ENCODE data around the gene XRCC3. TPM values are rescaled to one million over a fixed set of nuclear protein-coding genes. Genes with fewer than 3 reads are reported as not detected.

The XRCC3 gene
- polyA plus RNA-seq (2013, experiment 1 of 4) = 35.0 TPM
- 38.8 TPM for polyA plus RNA-seq (2013, experiment 2 of 4)
- 26.6 TPM for polyA plus RNA-seq (2013, experiment 3 of 4)
- 31.2 TPM for polyA plus RNA-seq (2013, experiment 4 of 4)

DNA sequence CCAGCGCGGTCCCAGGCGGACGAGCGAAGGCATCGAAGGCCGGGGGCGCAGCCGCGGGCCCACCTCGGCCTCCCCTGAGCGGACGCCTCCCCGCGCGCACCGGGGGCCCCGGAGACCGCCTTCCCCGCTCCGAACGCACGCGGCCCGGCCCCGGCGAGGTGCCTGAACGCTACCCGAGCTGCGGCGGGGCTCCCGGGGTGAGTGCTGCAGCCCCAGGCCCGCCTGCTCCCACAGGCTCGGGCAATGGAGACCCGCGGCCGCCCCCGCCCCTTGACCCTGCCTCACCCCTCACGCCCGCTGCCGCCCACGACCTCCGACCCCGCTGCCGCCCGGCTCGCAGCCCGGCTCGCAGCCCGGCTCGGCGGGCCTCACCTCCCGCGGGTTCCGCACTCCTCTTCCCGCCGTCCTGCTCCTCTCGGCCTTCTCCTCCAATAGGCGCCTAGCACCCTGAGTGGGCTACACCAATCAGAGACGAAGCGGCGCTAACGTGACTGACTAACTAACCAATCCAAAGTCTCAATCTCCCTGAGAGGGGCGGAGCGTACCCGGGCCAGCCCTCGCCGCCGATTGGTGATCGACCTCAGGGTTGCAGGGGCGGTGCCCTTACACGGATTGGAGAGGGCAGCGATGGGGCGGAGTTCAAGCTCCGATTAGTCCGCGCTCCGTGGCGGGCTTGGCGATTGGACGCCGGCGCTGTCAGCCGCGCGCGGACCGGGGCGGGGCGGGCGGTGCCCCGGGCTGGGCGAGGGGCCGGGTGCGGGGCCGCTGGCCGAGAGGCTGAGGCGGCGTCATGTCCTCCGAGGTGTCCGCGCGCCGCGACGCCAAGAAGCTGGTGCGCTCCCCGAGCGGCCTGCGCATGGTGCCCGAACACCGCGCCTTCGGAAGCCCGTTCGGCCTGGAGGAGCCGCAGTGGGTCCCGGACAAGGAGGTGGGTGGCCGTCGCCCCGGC, at the start of gene XRCC3, which contains the start of gene ZFYVE21:
XRCC3 (minus strand) TSS at position 400 of the 949 bp plus-strand sequence. CDS start 4,364 bp downstream, outside the sequence.
ZFYVE21 (plus strand) TSS at position 759 of the 949 bp plus-strand sequence; CDS start at position 791, 32 bp downstream.
- peak within 1 kb of the TSS; percentile 75 for H3K4me3 ChIP-seq (ENCODE audit: insufficient read depth, low read depth, low read length)
- no peaks in the 10 kb centered on the region for H3K27me3 ChIP-seq (ENCODE audit: control insufficient read depth, insufficient read depth, low read length, poor library complexity, severe bottlenecking)
- no peak within 1 kb of the TSS for H3K27ac ChIP-seq (ENCODE audit: insufficient read depth, low read depth, low read length, poor library complexity, severe bottlenecking)
- H3K4me1 ChIP-seq (ENCODE audit: control insufficient read depth, insufficient read depth, low read length) = peaks cover 23% of the 10 kb centered on the region
- 0 to 1% methylated on average over 121 of the region's 121 CpGs for WGBS, 2 experiments
- H3K36me3 ChIP-seq (ENCODE audit: control insufficient read depth, insufficient read depth, low read length) = no peaks in the 10 kb centered on the region
- no peaks in the 10 kb centered on the region for H3K9me3 ChIP-seq (ENCODE audit: control insufficient read depth, low read length)

DNA sequence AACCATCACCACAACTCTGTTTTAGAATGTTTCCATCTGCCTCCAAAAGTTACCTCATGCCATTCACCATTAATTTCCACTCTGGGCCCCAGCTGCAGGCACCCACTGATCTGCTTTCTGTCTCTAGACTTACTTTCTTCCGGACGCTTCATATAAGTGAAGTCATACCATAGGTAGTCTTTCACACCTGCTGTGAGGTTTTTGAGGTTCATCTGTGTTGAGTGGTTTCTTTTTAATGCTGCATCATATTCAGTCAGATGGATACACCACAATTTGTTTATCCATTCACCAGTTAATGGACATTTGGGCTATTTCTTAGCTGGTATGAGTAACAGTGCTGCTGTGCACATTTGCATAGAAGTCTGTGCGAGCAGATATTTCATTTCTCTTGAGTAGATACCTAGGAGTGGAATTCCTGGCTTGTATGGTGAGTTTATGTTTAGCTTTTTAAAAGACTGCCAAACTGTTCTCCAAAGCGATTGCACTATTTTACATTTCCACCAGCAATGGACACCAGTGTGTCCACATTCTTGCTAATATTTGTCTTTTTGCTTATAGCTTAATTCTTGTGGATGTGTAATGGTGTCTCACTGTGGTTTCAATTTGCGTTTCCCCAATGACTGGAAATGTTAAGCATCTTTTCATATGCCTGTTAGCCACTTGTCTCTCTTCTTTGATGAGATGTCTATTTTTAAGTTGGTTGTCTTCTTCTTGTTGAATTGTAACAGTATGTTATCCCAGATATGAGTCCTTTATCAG, 48.7 kb upstream of the XRCC3 start:
- WGBS, 2 experiments = 99% methylated on average over 5 of the region's 5 CpGs
- Histone ChIP-seq H3K4me1 (ENCODE audit: control insufficient read depth, insufficient read depth, low read length) (no peaks in the 10 kb centered on the region), H3K36me3 (ENCODE audit: control insufficient read depth, insufficient read depth, low read length) (no peaks in the 10 kb centered on the region), H3K27ac (ENCODE audit: insufficient read depth, low read depth, low read length, poor library complexity, severe bottlenecking) (no peak overlapping the region), H3K27me3 (ENCODE audit: control insufficient read depth, insufficient read depth, low read length, poor library complexity, severe bottlenecking) (no peaks in the 10 kb centered on the region), H3K9me3 (ENCODE audit: control insufficient read depth, low read length) (no peaks in the 10 kb centered on the region), H3K4me3 (ENCODE audit: insufficient read depth, low read depth, low read length) (no peak overlapping the region)

DNA sequence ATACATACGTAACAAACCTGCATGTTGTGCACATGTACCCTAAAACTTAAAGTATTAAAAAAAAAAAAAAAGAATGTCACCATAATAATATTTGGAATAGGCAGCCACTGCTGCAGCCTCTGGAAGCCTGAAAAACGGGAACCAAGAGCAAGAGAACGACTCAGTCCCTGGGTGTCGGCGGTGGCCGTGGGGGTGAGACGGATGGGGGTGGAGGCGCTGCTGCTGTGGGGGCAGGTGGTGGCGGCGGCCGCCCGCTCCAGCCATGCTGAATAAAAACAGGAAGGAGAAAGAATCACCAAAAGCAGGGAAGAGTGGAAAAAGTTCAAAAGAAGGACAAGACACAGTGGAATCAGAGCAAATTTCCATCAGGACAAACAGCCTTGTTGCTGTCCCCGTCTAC, 47.3 kb upstream of the XRCC3 start:
- H3K4me1 ChIP-seq (ENCODE audit: control insufficient read depth, insufficient read depth, low read length) = no peaks in the 10 kb centered on the region
- H3K9me3 ChIP-seq (ENCODE audit: control insufficient read depth, low read length) = no peaks in the 10 kb centered on the region
- no peak overlapping the region for H3K4me3 ChIP-seq (ENCODE audit: insufficient read depth, low read depth, low read length)
- no peak overlapping the region for H3K27ac ChIP-seq (ENCODE audit: insufficient read depth, low read depth, low read length, poor library complexity, severe bottlenecking)
- 79 to 82% methylated on average over 12 of the region's 13 CpGs for WGBS, 2 experiments
- H3K27me3 ChIP-seq (ENCODE audit: control insufficient read depth, insufficient read depth, low read length, poor library complexity, severe bottlenecking) = no peaks in the 10 kb centered on the region
- H3K36me3 ChIP-seq (ENCODE audit: control insufficient read depth, insufficient read depth, low read length) = no peaks in the 10 kb centered on the region

DNA sequence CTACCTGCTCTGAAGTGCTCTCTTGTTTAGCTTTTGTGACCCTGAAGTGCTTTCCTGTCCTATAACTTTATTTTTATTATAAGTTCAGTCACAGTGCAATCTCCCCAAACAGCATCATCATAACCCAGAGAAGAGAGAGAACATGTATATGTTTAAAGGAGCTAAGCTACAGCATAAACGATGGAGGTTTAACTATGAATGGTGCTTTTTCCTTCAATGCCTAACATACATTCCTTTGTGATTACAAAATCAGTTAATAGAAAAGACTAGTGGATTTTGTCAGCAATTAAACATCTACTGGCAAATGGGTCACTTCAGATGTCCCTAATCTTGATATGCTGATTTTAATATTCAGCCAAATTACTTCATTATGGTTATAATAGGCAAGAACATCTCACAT, 46.8 kb upstream of the XRCC3 start:
- Histone ChIP-seq H3K36me3 (ENCODE audit: control insufficient read depth, insufficient read depth, low read length) (no peaks in the 10 kb centered on the region), H3K27me3 (ENCODE audit: control insufficient read depth, insufficient read depth, low read length, poor library complexity, severe bottlenecking) (no peaks in the 10 kb centered on the region), H3K4me1 (ENCODE audit: control insufficient read depth, insufficient read depth, low read length) (no peaks in the 10 kb centered on the region), H3K4me3 (ENCODE audit: insufficient read depth, low read depth, low read length) (no peak overlapping the region), H3K27ac (ENCODE audit: insufficient read depth, low read depth, low read length, poor library complexity, severe bottlenecking) (no peak overlapping the region), H3K9me3 (ENCODE audit: control insufficient read depth, low read length) (no peaks in the 10 kb centered on the region)
- WGBS, 2 experiments = 56 to 67% methylated on average over 1 of the region's 1 CpG

DNA sequence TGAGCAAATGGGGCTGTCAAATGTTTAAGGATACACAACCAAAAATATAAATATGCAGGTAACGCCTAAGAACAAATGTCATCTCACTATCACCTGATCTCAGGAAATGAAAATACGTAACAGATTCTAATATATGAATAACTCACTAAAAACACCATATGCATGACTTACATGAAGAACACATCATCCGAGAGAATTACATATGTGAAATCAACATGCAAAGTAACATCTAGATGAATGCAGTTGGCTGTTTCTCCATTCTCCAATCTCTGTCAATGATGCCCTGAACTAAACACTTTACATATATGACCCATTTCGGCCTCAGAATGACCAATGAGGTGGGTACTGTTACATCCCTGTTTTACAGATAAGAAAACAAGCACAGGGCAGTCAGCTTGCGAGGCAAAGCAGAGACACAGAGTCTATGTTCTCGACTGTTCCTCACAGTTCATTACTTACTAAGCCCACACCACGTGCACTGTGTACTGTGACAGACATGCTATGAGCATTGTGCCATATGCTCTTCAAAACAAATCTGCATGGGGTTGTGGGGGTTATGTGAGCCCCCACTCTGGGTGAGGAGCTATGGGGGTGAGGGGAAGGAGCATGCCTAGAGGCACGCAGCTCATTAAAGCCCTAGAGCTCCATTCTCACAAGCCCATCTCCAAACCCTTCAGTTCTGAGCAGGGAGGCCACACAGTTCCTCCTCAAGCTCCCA, 43.0 kb upstream of the XRCC3 start:
- no peaks in the 10 kb centered on the region for H3K27me3 ChIP-seq (ENCODE audit: control insufficient read depth, insufficient read depth, low read length, poor library complexity, severe bottlenecking)
- H3K27ac ChIP-seq (ENCODE audit: insufficient read depth, low read depth, low read length, poor library complexity, severe bottlenecking) = no peak overlapping the region
- H3K36me3 ChIP-seq (ENCODE audit: control insufficient read depth, insufficient read depth, low read length) = no peaks in the 10 kb centered on the region
- WGBS, 2 experiments = 94% methylated on average over 8 of the region's 8 CpGs
- H3K4me3 ChIP-seq (ENCODE audit: insufficient read depth, low read depth, low read length) = no peak overlapping the region
- no peaks in the 10 kb centered on the region for H3K9me3 ChIP-seq (ENCODE audit: control insufficient read depth, low read length)
- H3K4me1 ChIP-seq (ENCODE audit: control insufficient read depth, insufficient read depth, low read length) = no peaks in the 10 kb centered on the region

DNA sequence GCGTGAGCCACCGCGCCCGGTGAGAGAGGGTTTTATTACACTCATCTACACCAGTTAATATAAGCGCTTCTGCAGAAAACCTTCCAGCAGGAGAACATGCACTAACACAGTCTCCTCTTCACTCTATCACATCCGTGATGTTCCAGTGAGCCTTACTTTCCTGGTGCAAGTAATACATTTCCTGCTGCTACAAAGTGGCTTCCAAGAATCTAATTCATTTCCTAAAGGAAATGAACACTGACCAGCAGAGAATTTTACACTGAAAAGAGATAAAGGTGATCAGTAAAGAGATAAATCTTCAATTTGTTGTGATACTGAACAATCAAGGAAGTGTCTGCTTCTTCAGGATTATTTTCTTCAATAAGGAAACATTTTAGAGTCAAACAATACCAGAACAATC, 39.8 kb upstream of the XRCC3 start:
- no peaks in the 10 kb centered on the region for H3K27me3 ChIP-seq (ENCODE audit: control insufficient read depth, insufficient read depth, low read length, poor library complexity, severe bottlenecking)
- H3K27ac ChIP-seq (ENCODE audit: insufficient read depth, low read depth, low read length, poor library complexity, severe bottlenecking) = no peak overlapping the region
- no peaks in the 10 kb centered on the region for H3K9me3 ChIP-seq (ENCODE audit: control insufficient read depth, low read length)
- no peaks in the 10 kb centered on the region for H3K4me1 ChIP-seq (ENCODE audit: control insufficient read depth, insufficient read depth, low read length)
- H3K36me3 ChIP-seq (ENCODE audit: control insufficient read depth, insufficient read depth, low read length) = no peaks in the 10 kb centered on the region
- WGBS, 2 experiments = 94 to 98% methylated on average over 6 of the region's 6 CpGs
- no peak overlapping the region for H3K4me3 ChIP-seq (ENCODE audit: insufficient read depth, low read depth, low read length)

DNA sequence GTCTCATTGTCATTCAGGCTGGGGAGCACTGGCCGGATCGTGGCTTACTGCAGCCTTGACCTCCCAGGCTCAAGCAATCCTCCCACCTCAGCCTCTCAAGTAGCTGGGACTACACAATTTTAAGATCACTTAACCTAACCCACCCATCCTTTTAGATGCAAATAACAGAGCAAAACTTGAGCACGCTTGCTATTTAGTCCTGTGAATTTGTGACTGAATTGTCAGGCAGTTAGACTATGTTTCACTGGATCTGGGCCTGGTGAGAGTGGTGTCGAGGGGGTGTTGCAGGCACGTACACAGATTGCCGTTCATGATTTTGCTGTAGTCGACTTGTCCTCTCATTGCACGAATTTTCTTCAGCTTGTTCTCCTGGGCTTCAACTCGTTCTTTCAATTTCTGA, 38.5 kb upstream of the XRCC3 start:
- WGBS, 2 experiments = 85 to 87% methylated on average over 9 of the region's 9 CpGs
- Histone ChIP-seq H3K27me3 (ENCODE audit: control insufficient read depth, insufficient read depth, low read length, poor library complexity, severe bottlenecking) (no peaks in the 10 kb centered on the region), H3K27ac (ENCODE audit: insufficient read depth, low read depth, low read length, poor library complexity, severe bottlenecking) (no peak overlapping the region), H3K36me3 (ENCODE audit: control insufficient read depth, insufficient read depth, low read length) (no peaks in the 10 kb centered on the region), H3K4me3 (ENCODE audit: insufficient read depth, low read depth, low read length) (no peak overlapping the region), H3K9me3 (ENCODE audit: control insufficient read depth, low read length) (no peaks in the 10 kb centered on the region), H3K4me1 (ENCODE audit: control insufficient read depth, insufficient read depth, low read length) (no peaks in the 10 kb centered on the region)

DNA sequence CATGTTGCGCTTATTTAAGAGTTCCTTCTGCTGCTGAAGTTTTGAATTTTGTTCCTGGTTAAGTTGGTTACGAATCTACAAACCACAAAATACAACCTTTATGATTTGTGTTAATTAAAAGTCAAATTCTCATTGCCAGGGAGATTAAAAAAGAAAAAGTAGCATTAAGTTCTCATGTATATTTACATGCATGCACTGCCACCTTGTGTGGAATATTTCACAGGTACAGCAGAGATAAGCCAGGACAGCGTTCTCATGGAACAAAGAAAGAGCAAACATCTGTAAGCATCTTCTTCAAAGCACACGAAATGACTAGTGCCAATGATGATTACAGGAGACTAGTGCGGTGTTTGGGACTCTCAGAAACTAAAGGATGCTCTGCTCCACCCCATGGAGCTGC, 34.6 kb upstream of the XRCC3 start:
- H3K27me3 ChIP-seq (ENCODE audit: control insufficient read depth, insufficient read depth, low read length, poor library complexity, severe bottlenecking) = no peaks in the 10 kb centered on the region
- no peak overlapping the region for H3K4me3 ChIP-seq (ENCODE audit: insufficient read depth, low read depth, low read length)
- H3K27ac ChIP-seq (ENCODE audit: insufficient read depth, low read depth, low read length, poor library complexity, severe bottlenecking) = no peak overlapping the region
- no peaks in the 10 kb centered on the region for H3K9me3 ChIP-seq (ENCODE audit: control insufficient read depth, low read length)
- no peaks in the 10 kb centered on the region for H3K4me1 ChIP-seq (ENCODE audit: control insufficient read depth, insufficient read depth, low read length)
- WGBS, 2 experiments = 92% methylated on average over 4 of the region's 5 CpGs
- H3K36me3 ChIP-seq (ENCODE audit: control insufficient read depth, insufficient read depth, low read length) = no peaks in the 10 kb centered on the region

DNA sequence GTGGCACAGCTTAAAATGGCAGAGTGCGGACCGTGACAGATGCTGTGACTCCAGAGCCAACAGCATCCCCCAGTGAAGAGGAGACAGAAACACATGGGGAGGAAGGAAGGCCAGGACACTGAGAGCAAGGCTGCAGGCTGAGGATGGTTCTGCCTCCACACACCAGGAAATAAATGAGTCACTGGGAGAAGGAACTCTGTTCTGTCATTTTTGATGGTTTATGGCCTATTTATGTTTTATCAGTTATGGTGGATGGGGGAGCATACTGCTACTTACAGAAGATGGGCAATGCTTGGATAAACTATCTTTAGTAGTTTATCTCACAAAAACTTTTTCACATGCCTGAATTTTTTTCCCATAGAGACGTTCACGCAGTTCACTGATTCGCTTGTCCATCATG, 34.2 kb upstream of the XRCC3 start:
- H3K27ac ChIP-seq (ENCODE audit: insufficient read depth, low read depth, low read length, poor library complexity, severe bottlenecking) = no peak overlapping the region
- H3K9me3 ChIP-seq (ENCODE audit: control insufficient read depth, low read length) = no peaks in the 10 kb centered on the region
- H3K4me3 ChIP-seq (ENCODE audit: insufficient read depth, low read depth, low read length) = no peak overlapping the region
- no peaks in the 10 kb centered on the region for H3K27me3 ChIP-seq (ENCODE audit: control insufficient read depth, insufficient read depth, low read length, poor library complexity, severe bottlenecking)
- H3K4me1 ChIP-seq (ENCODE audit: control insufficient read depth, insufficient read depth, low read length) = no peaks in the 10 kb centered on the region
- 88 to 99% methylated on average over 5 of the region's 5 CpGs for WGBS, 2 experiments
- H3K36me3 ChIP-seq (ENCODE audit: control insufficient read depth, insufficient read depth, low read length) = no peaks in the 10 kb centered on the region

All from ectodermal cell (in vitro differentiated cells).